ENCODE results near the gene ITPRID1.

The ITPRID1 gene

DNA sequence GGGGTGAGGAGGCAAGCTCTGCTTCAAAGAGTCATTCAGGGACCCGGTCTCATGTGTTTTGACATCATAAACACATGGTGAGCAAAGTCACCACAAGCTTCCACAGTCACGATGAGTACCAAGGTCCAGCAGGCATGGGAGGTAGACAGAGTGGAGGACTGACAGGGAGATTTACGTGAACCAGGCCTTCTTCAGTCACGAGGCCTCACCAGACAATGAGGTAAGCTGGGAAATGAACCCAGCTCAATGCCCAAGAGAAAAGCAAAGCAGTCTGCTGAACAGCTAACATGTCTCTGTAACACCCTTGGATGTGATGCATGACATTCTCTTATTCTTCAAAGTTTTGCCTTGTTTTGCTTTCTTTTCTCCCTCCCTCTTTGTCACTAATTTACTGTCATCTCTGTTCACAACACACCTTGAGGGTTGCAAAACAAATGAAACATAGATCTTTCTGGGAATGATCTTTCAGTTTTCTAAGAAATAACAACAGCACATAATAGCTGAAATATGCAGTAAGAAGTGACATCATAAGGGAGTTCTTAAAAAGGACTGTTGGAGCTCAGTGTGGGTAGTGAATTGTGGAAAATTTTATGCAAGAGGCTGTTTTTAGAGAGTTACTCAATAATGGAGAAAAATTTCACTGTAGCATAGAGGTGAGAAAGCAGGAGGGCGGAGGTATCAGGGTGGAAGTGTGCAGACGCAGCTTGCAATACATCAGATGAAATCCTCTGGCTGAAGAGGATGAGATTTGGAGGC is 182.1 kb downstream of the ITPRID1 start:
- DNase-seq (ENCODE audit: low spot score) = no peak

GRCh38 chr7:31699050-31699449 is 185.2 kb downstream of the ITPRID1 start:
- no peak for DNase-seq (ENCODE audit: low spot score)

DNA sequence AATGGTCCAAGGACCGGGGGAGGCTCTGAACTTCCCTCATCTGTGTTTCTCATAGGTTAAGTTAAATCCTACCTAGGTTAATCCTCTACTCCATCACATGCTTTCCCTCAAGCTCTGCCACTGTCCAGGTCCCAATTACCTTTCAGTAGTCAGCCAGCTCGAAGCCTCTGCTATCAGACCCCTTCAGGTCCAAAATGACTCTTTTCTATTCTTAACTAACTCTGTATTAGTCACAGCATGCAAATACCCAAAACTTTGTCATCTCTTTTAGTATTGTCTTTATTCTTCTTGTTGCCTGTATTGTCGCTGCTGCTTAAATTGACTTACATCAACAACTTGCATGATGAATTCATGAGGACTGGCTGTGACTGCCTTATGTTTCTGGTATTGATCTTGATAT is 188.5 kb downstream of the ITPRID1 start:
- no peak for DNase-seq (ENCODE audit: low spot score)

DNA sequence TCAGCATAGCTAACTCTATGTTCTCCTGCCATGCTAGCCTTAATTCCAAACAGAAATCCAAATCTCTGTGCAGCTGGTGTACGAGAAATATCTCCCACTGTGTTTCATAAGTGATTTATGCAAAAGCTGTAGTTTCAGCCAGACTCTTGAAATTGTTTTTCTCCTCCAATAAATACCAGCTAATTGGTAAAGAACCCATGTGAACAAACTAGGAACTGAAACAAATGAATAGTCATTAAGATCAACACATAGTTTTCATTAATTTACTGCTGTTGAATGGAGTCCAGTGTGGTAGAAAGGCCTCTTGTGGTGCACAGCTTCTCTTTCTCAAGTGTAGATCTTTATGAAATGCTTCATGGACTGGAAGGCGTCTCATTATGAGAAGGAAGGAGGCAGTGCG is 191.5 kb downstream of the ITPRID1 start:
- no peak for DNase-seq (ENCODE audit: low spot score)

- no peak for DNase-seq (ENCODE audit: low spot score)
These were observed 193.2 kb downstream of the ITPRID1 start for GRCh38 chr7:31707089-31707488.
